ENCODE measurements around the gene BUD13. TPM values are rescaled to one million over a fixed set of nuclear protein-coding genes. Genes with fewer than 3 reads are reported as not detected.

The BUD13 gene
- polyA plus RNA-seq, 1 donor (not counting 4 experiments of a cell fraction or from before 2014, with no cell fraction given): 12.6 TPM

DNA sequence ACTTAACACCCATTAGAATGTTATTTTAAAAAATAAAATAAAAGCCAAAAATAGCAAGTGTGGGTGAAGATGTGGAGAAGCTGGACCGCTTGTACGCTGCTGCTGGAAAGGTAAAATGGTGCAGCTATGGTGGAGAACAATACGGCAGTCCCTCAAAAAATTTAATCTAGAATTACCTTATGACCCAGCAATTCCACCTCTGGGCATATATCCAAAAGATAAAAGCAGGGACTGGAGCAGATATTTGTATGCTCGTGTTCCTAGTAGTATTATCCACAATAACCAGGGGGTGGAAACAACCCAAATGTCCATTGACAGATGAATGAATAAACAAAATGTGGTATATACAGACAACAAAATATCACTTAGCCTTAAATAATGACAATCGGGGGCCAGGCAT, 25.0 kb upstream of the BUD13 start:
- H3K36me3 ChIP-seq (ENCODE audit: control insufficient read depth in 2 of 2, extremely low read depth in 1 of 2, insufficient read depth in 2 of 2, low read length in 2 of 2): no peaks in the 10 kb centered on the region
- no peak for DNase-seq (ENCODE audit: low read depth, low spot score)
- H3K9ac ChIP-seq (ENCODE audit: control insufficient read depth, extremely low read depth, insufficient read depth, low read length): no peak overlapping the region
- H4K20me1 ChIP-seq (ENCODE audit: control insufficient read depth, extremely low read depth, insufficient read depth, low read length): no peaks in the 10 kb centered on the region
- peaks cover 10% of the 10 kb centered on the region for H3K4me1 ChIP-seq (ENCODE audit: control insufficient read depth, extremely low read depth, insufficient read depth, low read length)
- H2AFZ ChIP-seq (ENCODE audit: control insufficient read depth, low read length): no peak overlapping the region
- H3K4me3 ChIP-seq (ENCODE audit: control insufficient read depth in 2 of 3, extremely low read depth in 1 of 3, insufficient read depth in 2 of 3, low read depth in 1 of 3, low read length in 3 of 3): no peak overlapping the region
- dilution Hi-C loops (cut with MboI; ENCODE audit: extremely low pct_ligation_motif_present, low sequenced_read_pairs): no loop called here
- no peak overlapping the region for H3K4me2 ChIP-seq (ENCODE audit: control insufficient read depth, extremely low read depth, insufficient read depth, low read depth, low read length)
- no peaks in the 10 kb centered on the region for H3K79me2 ChIP-seq (ENCODE audit: control insufficient read depth, insufficient read depth, low read length)
- TF ChIP-seq, protein P1, sequence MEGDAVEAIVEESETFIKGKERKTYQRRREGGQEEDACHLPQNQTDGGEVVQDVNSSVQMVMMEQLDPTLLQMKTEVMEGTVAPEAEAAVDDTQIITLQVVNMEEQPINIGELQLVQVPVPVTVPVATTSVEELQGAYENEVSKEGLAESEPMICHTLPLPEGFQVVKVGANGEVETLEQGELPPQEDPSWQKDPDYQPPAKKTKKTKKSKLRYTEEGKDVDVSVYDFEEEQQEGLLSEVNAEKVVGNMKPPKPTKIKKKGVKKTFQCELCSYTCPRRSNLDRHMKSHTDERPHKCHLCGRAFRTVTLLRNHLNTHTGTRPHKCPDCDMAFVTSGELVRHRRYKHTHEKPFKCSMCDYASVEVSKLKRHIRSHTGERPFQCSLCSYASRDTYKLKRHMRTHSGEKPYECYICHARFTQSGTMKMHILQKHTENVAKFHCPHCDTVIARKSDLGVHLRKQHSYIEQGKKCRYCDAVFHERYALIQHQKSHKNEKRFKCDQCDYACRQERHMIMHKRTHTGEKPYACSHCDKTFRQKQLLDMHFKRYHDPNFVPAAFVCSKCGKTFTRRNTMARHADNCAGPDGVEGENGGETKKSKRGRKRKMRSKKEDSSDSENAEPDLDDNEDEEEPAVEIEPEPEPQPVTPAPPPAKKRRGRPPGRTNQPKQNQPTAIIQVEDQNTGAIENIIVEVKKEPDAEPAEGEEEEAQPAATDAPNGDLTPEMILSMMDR (optimal IDR thresholded peaks at IDR 0.05 in 1 of 3, IDR thresholded peaks at IDR 0.05 in 1 of 3, conservative IDR thresholded peaks at IDR 0.05 in 1 of 3; ENCODE audit: extremely low read depth in 1 of 3, insufficient read depth in 2 of 3, low read length in 3 of 3): no peak
- TF ChIP-seq EZH2 (IDR thresholded peaks at IDR 0.05; ENCODE audit: low read length): no peak
- FAIRE-seq: no peak
- no peak overlapping the region for H3K27ac ChIP-seq (ENCODE audit: control insufficient read depth, insufficient read depth, low read length)
- H3K27me3 ChIP-seq (ENCODE audit: control insufficient read depth, extremely low read depth, insufficient read depth, low read length): no peaks in the 10 kb centered on the region
- no peaks in the 10 kb centered on the region for H3K9me1 ChIP-seq (ENCODE audit: control insufficient read depth, extremely low read depth, insufficient read depth, low read length)
- no peaks in the 10 kb centered on the region for H3K9me3 ChIP-seq (ENCODE audit: control insufficient read depth, low read depth, low read length)

DNA sequence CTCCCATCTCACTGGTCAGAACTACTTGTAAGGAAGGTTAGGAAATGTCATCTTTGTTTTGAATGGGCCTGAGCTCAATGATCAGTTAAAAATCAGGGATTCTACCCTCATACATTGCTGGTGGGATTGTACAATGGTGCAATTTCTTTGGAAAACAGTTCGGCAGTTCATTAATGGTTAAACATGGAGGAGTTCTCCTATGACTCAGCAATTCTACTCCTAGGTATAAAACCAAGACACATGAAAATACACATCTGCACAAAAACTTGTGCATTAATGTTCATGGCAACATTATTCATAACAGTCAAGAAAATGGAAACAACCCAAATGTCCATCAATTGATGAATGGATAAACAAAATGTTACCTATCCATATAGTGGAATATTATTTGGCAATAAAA, 23.8 kb upstream of the BUD13 start:
- peaks cover 14% of the 10 kb centered on the region for H3K4me1 ChIP-seq (ENCODE audit: control insufficient read depth, extremely low read depth, insufficient read depth, low read length)
- no peak for FAIRE-seq
- dilution Hi-C loops (cut with MboI; ENCODE audit: extremely low pct_ligation_motif_present, low sequenced_read_pairs): no loop called here
- no peak for TF ChIP-seq EZH2 (IDR thresholded peaks at IDR 0.05; ENCODE audit: low read length)
- TF ChIP-seq, protein P1 (optimal IDR thresholded peaks at IDR 0.05 in 1 of 3, IDR thresholded peaks at IDR 0.05 in 1 of 3, conservative IDR thresholded peaks at IDR 0.05 in 1 of 3; ENCODE audit: extremely low read depth in 1 of 3, insufficient read depth in 2 of 3, low read length in 3 of 3): no peak
- H4K20me1 ChIP-seq (ENCODE audit: control insufficient read depth, extremely low read depth, insufficient read depth, low read length): no peaks in the 10 kb centered on the region
- H3K9me1 ChIP-seq (ENCODE audit: control insufficient read depth, extremely low read depth, insufficient read depth, low read length): no peaks in the 10 kb centered on the region
- H3K79me2 ChIP-seq (ENCODE audit: control insufficient read depth, insufficient read depth, low read length): no peaks in the 10 kb centered on the region
- H3K9ac ChIP-seq (ENCODE audit: control insufficient read depth, extremely low read depth, insufficient read depth, low read length): no peak overlapping the region
- no peak for DNase-seq (ENCODE audit: low read depth, low spot score)
- H3K4me2 ChIP-seq (ENCODE audit: control insufficient read depth, extremely low read depth, insufficient read depth, low read depth, low read length): no peak overlapping the region
- no peaks in the 10 kb centered on the region for H3K36me3 ChIP-seq (ENCODE audit: control insufficient read depth in 2 of 2, extremely low read depth in 1 of 2, insufficient read depth in 2 of 2, low read length in 2 of 2)
- H3K4me3 ChIP-seq (ENCODE audit: control insufficient read depth in 2 of 3, extremely low read depth in 1 of 3, insufficient read depth in 2 of 3, low read depth in 1 of 3, low read length in 3 of 3): no peak overlapping the region
- no peaks in the 10 kb centered on the region for H3K27me3 ChIP-seq (ENCODE audit: control insufficient read depth, extremely low read depth, insufficient read depth, low read length)
- H3K27ac ChIP-seq (ENCODE audit: control insufficient read depth, insufficient read depth, low read length): no peak overlapping the region
- no peak overlapping the region for H2AFZ ChIP-seq (ENCODE audit: control insufficient read depth, low read length)
- H3K9me3 ChIP-seq (ENCODE audit: control insufficient read depth, low read depth, low read length): no peaks in the 10 kb centered on the region
